Prostate gland (tissue), 2 donors: Measurements from ENCODE around the gene DHCR7.

Experiments used
- CTCF ChIP-seq, 4 experiments: fragments of 200-600 bp in 2 of 4; fragments of 450-650 bp in 2 of 4; sonication (generic) in 2 of 4; IDR thresholded peaks; 1 replicate in 3 of 4; 2 replicates in 1 of 4; pipeline ENCODE4 v1.5.1; 2016 to 2019; ENCODE audit warnings: antibody characterized with exemption in 4 of 4, mild to moderate bottlenecking in 2 of 4, moderate library complexity in 2 of 4
- POLR2A ChIP-seq: fragments of 450-650 bp; IDR thresholded peaks from one replicate; pipeline ENCODE4 v1.6.1; 2016; ENCODE audit warnings: antibody characterized with exemption, mild to moderate bottlenecking

- TF ChIP-seq POLR2A, result no peak
- TF ChIP-seq CTCF (IDR thresholded peaks at IDR 0.05), result no peak
These were observed 30.3 kb upstream of the DHCR7 start for GRCh38 chr11:71478528-71478840.
